Activated CD4-positive, alpha-beta memory T cell treated with anti-CD3 and anti-CD28 coated beads for 36 hours (primary cell): Measurements from ENCODE around the gene GALNT10. TPM values are rescaled to one million over a fixed set of nuclear protein-coding genes. Genes with fewer than 3 reads are reported as not detected.

Experiments
- CTCF ChIA-PET: fragments of 350-600 bp; sonication (Branson Sonifier 250); formaldehyde crosslinking; loops from one replicate; lab custom pipeline; 2021; ENCODE audit warnings: antibody characterized with exemption, inconsistent platforms; lab: Charles Lee
- POLR2A ChIA-PET: fragments of 350-600 bp; sonication (Branson Sonifier 250); formaldehyde crosslinking; loops from one replicate; lab custom pipeline; 2021; ENCODE audit warnings: antibody characterized with exemption; lab: Charles Lee
- DNase-seq: peaks from one replicate; pipeline ENCODE4 v3.0.0-alpha.2; 2020
- H3K27ac Mint-ChIP-seq: one replicate; pipeline ENCODE4 v1.8.0; 2021; ENCODE audit warnings: mixed read lengths
- H3K27me3 Mint-ChIP-seq: one replicate; pipeline ENCODE4 v1.8.0; 2021; ENCODE audit warnings: mixed read lengths
- H3K36me3 Mint-ChIP-seq: one replicate; pipeline ENCODE4 v1.8.0; 2021; ENCODE audit warnings: mixed read lengths
- H3K4me1 Mint-ChIP-seq: one replicate; pipeline ENCODE4 v1.8.0; 2021; ENCODE audit warnings: low read depth, mixed read lengths
- H3K4me3 Mint-ChIP-seq: one replicate; pipeline ENCODE4 v1.8.0; 2021; ENCODE audit warnings: mild to moderate bottlenecking, mixed read lengths
- H3K9me3 Mint-ChIP-seq: one replicate; pipeline ENCODE4 v1.8.0; 2021; ENCODE audit warnings: mixed read lengths
- intact Hi-C: fragments of 100-400 bp; cut with micrococcal nuclease; formaldehyde crosslinking; loops from one replicate; pipeline ENCODE4 v1.15.1; 2023
- total RNA-seq, 2 experiments: library from RNA; stranded (reverse); gene quantifications; one replicate each; pipeline ENCODE4 v1.2.3, GENCODE V29; 2021

The GALNT10 gene
- total RNA-seq, 2 experiments from 2014 or later = 23.8 to 26.9 TPM

DNA sequence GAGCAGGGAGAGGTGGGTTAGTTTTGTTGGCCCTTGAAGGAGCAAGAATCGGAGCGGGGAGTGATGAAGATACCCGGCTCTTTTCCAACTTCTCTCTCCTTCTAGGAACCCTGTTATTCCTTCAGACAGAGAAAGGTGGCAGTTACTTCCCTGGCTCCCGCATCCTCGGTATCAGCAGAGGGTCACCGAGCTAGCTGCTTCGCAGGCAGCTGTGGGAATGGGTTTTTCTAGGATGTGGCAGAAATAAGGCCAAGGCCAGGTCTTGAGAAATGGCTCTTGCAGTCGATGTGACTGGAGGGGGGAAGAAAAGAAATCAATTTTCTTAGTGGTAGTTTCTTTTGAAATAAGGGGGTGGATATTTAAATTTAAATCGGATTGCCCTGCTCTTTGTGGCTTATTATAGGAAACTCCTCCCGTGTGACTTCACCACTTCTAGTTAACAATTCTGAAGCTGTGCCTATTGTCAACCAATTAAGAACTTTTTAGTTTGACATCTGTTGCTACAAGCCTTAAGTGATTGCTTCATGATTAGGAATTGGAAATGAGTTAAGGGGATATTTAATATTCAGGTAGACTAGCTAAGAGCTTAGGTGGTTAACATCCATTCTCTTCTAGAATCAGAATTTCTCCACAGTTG, 256.7 kb downstream of the GALNT10 start:
- H3K4me1 Mint-ChIP-seq = peaks cover 48% of the 10 kb centered on the region
- ChIA-PET CTCF (interaction anchor here (1.6 kb wide), 1 partner anchor 375 kb away, joined by 4 read pairs; no protein-coding TSS in a partner anchor), POLR2A (interaction anchor here (0.7 to 1.2 kb wide), 2 partner anchors 410 to 411 kb away, joined by 3 read pairs; partner anchors contain the start of gene CNOT8)
- peak overlapping the region; percentile 50 for H3K27ac Mint-ChIP-seq
- H3K27me3 Mint-ChIP-seq = no peaks in the 10 kb centered on the region
- no peak for DNase-seq
- peak overlapping the region; percentile 83 for H3K4me3 Mint-ChIP-seq
- intact Hi-C loops = loop anchor here (2.0 to 5.0 kb wide), 3 partner anchors 256 to 374 kb away; partner anchors contain the start of genes GALNT10 and LARP1
- H3K36me3 Mint-ChIP-seq = peaks cover 27% of the 10 kb centered on the region
- H3K9me3 Mint-ChIP-seq = no peaks in the 10 kb centered on the region

- intact Hi-C loops = loop anchor here (5.0 kb wide), 1 partner anchor 308 kb away; the partner anchor contains the start of gene LARP1
- Mint-ChIP-seq H3K9me3 (no peaks in the 10 kb centered on the region), H3K27ac (no peak overlapping the region), H3K27me3 (no peaks in the 10 kb centered on the region), H3K4me1 (peaks cover 36% of the 10 kb centered on the region), H3K4me3 (no peak overlapping the region), H3K36me3 (peaks cover 36% of the 10 kb centered on the region)
- no peak for DNase-seq
- CTCF ChIA-PET = interaction anchor here (1.0 to 2.3 kb wide), 2 partner anchors 17 to 25 kb away, joined by 3 to 8 read pairs; no protein-coding TSS in a partner anchor
- POLR2A ChIA-PET = no interaction called here
Observed at GRCh38 chr5:154449786-154450185, 259.3 kb downstream of the GALNT10 start.

- ChIA-PET CTCF (interaction anchor here (1.8 kb wide), 1 partner anchor 15 kb away, joined by 5 read pairs; no protein-coding TSS in a partner anchor), POLR2A (no interaction called here)
- DNase-seq = no peak
- H3K27ac Mint-ChIP-seq = no peak overlapping the region
- H3K9me3 Mint-ChIP-seq = no peaks in the 10 kb centered on the region
- peaks cover 44% of the 10 kb centered on the region for H3K36me3 Mint-ChIP-seq
- no peak overlapping the region for H3K4me3 Mint-ChIP-seq
- H3K4me1 Mint-ChIP-seq = peaks cover 36% of the 10 kb centered on the region
- intact Hi-C loops = no loop called here
- no peaks in the 10 kb centered on the region for H3K27me3 Mint-ChIP-seq
Observed at GRCh38 chr5:154451957-154452356, 261.4 kb downstream of the GALNT10 start.

DNA sequence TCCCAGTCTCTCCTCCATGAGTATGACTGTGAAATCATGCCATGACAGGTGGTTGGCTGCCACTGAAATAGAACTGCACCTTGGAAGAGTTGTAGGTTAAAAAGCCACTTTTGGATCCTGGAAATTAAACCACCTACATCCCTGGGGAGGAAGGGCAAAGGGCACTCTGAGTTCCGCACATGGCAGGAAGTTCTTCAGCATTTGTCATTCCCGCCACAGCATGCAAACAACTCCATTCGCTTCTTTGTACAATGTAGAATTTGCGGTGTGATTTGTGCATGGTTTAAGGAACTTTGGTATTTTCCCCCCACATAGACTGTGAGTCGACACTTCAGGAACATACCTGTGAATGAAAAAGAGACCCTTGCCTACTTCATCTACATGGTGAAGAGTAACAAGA, 265.1 kb downstream of the GALNT10 start:
- H3K4me3 Mint-ChIP-seq = no peak overlapping the region
- H3K36me3 Mint-ChIP-seq = peaks cover 49% of the 10 kb centered on the region
- ChIA-PET CTCF (interaction anchor here (1.2 kb wide), 1 partner anchor 11 kb away, joined by 3 read pairs; no protein-coding TSS in a partner anchor), POLR2A (no interaction called here)
- H3K9me3 Mint-ChIP-seq = no peaks in the 10 kb centered on the region
- intact Hi-C loops = no loop called here
- H3K4me1 Mint-ChIP-seq = peaks cover 4% of the 10 kb centered on the region
- H3K27ac Mint-ChIP-seq = no peak overlapping the region
- DNase-seq = no peak
- no peaks in the 10 kb centered on the region for H3K27me3 Mint-ChIP-seq

GRCh38 chr5:154456540-154456939, 266.0 kb downstream of the GALNT10 start:
- DNase-seq = no peak
- Mint-ChIP-seq H3K4me1 (peaks cover 3% of the 10 kb centered on the region), H3K9me3 (no peaks in the 10 kb centered on the region), H3K4me3 (no peak overlapping the region), H3K27me3 (no peaks in the 10 kb centered on the region), H3K36me3 (peaks cover 42% of the 10 kb centered on the region), H3K27ac (no peak overlapping the region)
- intact Hi-C loops = no loop called here
- POLR2A ChIA-PET = no interaction called here
- CTCF ChIA-PET = interaction anchor here (1.3 kb wide), 1 partner anchor 10 kb away, joined by 6 read pairs; no protein-coding TSS in a partner anchor

DNA sequence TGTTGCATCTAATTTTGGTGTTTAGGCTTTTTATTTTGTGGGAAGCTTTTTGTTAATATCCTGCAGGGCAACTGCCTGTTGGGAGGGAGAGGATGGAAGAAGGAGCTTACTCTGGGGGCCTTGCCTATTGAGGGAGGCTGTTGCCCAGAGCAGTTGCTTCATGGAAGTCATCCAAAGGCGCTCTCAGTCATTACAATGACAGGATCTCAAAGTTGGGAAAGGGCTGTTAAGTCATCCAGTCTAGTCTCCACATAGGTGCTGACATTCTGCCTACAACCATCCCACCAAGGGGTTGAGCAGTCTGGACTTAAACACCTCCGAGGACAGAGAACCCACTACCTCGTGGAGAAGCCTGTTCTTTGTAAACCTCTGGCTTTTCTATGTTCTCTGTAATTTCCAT, 268.5 kb downstream of the GALNT10 start:
- peaks cover 28% of the 10 kb centered on the region for H3K36me3 Mint-ChIP-seq
- H3K4me3 Mint-ChIP-seq = no peak overlapping the region
- intact Hi-C loops = no loop called here
- H3K27ac Mint-ChIP-seq = no peak overlapping the region
- H3K9me3 Mint-ChIP-seq = no peaks in the 10 kb centered on the region
- POLR2A ChIA-PET = interaction anchor here (0.6 kb wide), 1 partner anchor 15 kb away, joined by 5 read pairs; no protein-coding TSS in a partner anchor
- no peaks in the 10 kb centered on the region for H3K4me1 Mint-ChIP-seq
- no peak for DNase-seq
- H3K27me3 Mint-ChIP-seq = no peaks in the 10 kb centered on the region
- CTCF ChIA-PET = no interaction called here

DNA sequence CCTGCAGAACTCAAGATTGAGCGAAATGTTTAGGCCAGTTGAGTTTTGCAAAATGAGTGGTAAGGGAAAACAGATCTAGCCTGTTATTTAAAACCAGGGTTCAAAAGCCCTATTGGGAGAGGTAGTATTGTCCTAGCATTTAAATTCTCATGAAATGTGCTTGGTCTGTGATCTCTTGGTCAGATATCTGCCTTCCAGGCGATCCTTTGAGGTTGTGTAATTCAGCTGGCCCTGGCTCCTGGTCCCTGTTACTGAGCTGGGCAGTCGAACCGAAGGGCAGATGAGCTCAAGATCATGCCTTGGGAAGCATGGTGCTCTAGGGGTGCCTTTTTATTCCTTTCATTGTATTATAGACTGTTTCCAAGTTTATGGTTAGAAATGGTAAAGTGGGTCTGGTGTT, 269.6 kb downstream of the GALNT10 start:
- Mint-ChIP-seq H3K9me3 (no peaks in the 10 kb centered on the region), H3K27ac (no peak overlapping the region), H3K4me3 (no peak overlapping the region), H3K27me3 (no peaks in the 10 kb centered on the region), H3K36me3 (peaks cover 22% of the 10 kb centered on the region), H3K4me1 (no peaks in the 10 kb centered on the region)
- no peak for DNase-seq
- ChIA-PET CTCF (interaction anchor here (0.5 kb wide), 1 partner anchor 8 kb away, joined by 3 read pairs; no protein-coding TSS in a partner anchor), POLR2A (no interaction called here)
- intact Hi-C loops = no loop called here

DNA sequence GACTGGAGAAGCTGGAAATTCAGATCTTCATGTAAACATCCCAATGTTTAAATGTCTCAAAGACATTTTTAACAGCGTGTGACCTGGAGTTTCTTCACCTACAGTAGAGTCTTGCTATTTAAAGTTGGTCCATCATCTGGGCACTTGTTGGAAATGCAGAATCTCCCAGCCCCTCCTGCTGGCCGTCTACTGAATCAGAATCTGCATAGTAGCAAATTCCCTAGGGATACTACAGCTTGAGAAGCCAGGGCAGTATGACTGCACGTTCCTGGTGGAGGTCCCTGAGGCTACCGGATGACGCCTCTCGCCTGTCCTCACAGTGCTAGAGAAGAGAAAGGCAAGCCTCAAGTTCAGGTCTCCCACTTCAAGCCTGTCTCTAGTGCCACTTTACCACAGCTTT, 271.0 kb downstream of the GALNT10 start:
- POLR2A ChIA-PET = no interaction called here
- no peak for DNase-seq
- no peak overlapping the region for H3K27ac Mint-ChIP-seq
- H3K4me1 Mint-ChIP-seq = no peaks in the 10 kb centered on the region
- no peaks in the 10 kb centered on the region for H3K27me3 Mint-ChIP-seq
- H3K36me3 Mint-ChIP-seq = peaks cover 12% of the 10 kb centered on the region
- H3K4me3 Mint-ChIP-seq = no peak overlapping the region
- no peaks in the 10 kb centered on the region for H3K9me3 Mint-ChIP-seq
- CTCF ChIA-PET = interaction anchor here (0.6 kb wide), 1 partner anchor 60 kb away, joined by 3 read pairs; no protein-coding TSS in a partner anchor
- intact Hi-C loops = no loop called here

DNA sequence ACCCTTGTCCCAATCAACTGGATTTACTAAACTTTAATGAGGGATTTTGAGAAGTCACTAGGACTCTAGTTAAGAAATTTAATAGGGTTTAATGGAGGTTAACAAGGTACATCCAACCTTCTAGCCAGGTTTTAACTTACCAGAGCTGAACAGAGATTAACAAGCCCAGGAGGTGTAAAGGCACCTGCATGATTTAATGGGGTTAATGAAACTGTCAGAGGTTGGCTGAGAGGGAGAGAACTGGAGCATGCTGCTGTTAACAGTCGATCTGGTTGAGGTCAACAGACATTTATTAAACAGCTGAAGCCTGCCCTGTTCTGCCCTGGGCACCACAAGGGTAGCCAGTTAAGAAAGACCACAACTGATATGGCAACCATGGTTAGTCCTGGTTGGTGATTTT, 273.9 kb downstream of the GALNT10 start:
- H3K9me3 Mint-ChIP-seq = no peaks in the 10 kb centered on the region
- POLR2A ChIA-PET = no interaction called here
- no peak for DNase-seq
- intact Hi-C loops = no loop called here
- CTCF ChIA-PET = interaction anchor here (1.1 to 6.6 kb wide), 2 partner anchors 145 to 490 kb away, joined by 3 to 89 read pairs; no protein-coding TSS in a partner anchor
- H3K4me1 Mint-ChIP-seq = no peaks in the 10 kb centered on the region
- H3K27ac Mint-ChIP-seq = no peak overlapping the region
- no peak overlapping the region for H3K4me3 Mint-ChIP-seq
- peaks cover 10% of the 10 kb centered on the region for H3K27me3 Mint-ChIP-seq
- H3K36me3 Mint-ChIP-seq = no peaks in the 10 kb centered on the region

- POLR2A ChIA-PET = no interaction called here
- no peak for DNase-seq
- CTCF ChIA-PET = interaction anchor here (2.7 to 6.6 kb wide), 2 partner anchors 144 to 392 kb away, joined by 16 to 89 read pairs; no protein-coding TSS in a partner anchor
- Mint-ChIP-seq H3K36me3 (no peaks in the 10 kb centered on the region), H3K27me3 (peaks cover 14% of the 10 kb centered on the region), H3K9me3 (no peaks in the 10 kb centered on the region), H3K4me1 (no peaks in the 10 kb centered on the region), H3K27ac (no peak overlapping the region), H3K4me3 (no peak overlapping the region)
- intact Hi-C loops = loop anchor here (5.0 kb wide), 1 partner anchor 493 kb away; no protein-coding TSS in a partner anchor
Observed at GRCh38 chr5:154465169-154465568, 274.6 kb downstream of the GALNT10 start.

- Mint-ChIP-seq H3K27me3 (peaks cover 23% of the 10 kb centered on the region), H3K27ac (no peak overlapping the region), H3K9me3 (no peaks in the 10 kb centered on the region), H3K4me1 (peaks cover 4% of the 10 kb centered on the region), H3K36me3 (no peaks in the 10 kb centered on the region), H3K4me3 (no peak overlapping the region)
- CTCF ChIA-PET = interaction anchor here (0.9 to 6.6 kb wide), 12 partner anchors 8 to 393 kb away, joined by 3 to 89 read pairs (median 6); no protein-coding TSS in a partner anchor
- DNase-seq = no peak
- POLR2A ChIA-PET = no interaction called here
- intact Hi-C loops = loop anchor here (5.0 kb wide), 1 partner anchor 494 kb away; no protein-coding TSS in a partner anchor
Observed at GRCh38 chr5:154466147-154466546, 275.6 kb downstream of the GALNT10 start.

DNA sequence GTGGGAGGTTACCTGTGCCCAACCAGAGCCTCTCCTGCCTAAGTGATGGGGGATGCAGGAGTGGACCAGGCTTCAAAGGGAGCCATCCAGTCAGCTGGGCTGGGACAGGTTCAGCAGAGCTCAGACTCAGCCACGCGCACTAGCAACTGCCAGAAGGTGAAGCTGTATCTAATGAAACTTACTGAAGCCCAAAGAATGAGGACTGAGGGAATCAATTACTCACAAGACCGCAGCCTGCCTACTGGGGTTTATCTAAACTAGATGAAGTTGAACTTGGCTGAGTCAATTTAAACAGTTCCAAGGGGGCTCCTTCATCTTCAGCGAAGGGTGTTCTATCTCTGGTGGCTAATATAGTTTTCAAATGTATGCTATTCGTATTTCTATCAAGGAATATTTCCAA, 276.1 kb downstream of the GALNT10 start:
- no peaks in the 10 kb centered on the region for H3K9me3 Mint-ChIP-seq
- intact Hi-C loops = loop anchor here (1.0 to 5.0 kb wide), 4 partner anchors 144 to 494 kb away; no protein-coding TSS in a partner anchor
- H3K27ac Mint-ChIP-seq = no peak overlapping the region
- no peak for DNase-seq
- POLR2A ChIA-PET = no interaction called here
- no peak overlapping the region for H3K4me3 Mint-ChIP-seq
- peaks cover 29% of the 10 kb centered on the region for H3K27me3 Mint-ChIP-seq
- CTCF ChIA-PET = interaction anchor here (0.9 to 6.6 kb wide), 15 partner anchors 9 to 394 kb away, joined by 3 to 89 read pairs (median 4); no protein-coding TSS in a partner anchor
- H3K36me3 Mint-ChIP-seq = no peaks in the 10 kb centered on the region
- peaks cover 6% of the 10 kb centered on the region for H3K4me1 Mint-ChIP-seq
